K562 (cell line): Measurements from ENCODE around the gene ARRB2. TPM values are rescaled to one million over a fixed set of nuclear protein-coding genes. Genes with fewer than 3 reads are reported as not detected.

Experiments used
- ATAC-seq: fragments of 200-7000 bp; cut with Tn5 transposase; 3 replicates; pipeline ENCODE4 v1.9.1; 2020; ENCODE audit warnings: moderate library complexity
- BruUV-seq: library from RNA; stranded (reverse); fragments of 400-500 nt; replicated peaks from 2 replicates; lab custom pipeline; 2021; lab: Mats Ljungman, UMichigan
- CTCF ChIA-PET: fragments of 300-600 bp; formaldehyde crosslinking; extraction: SDS; loops from one replicate; lab custom pipeline; 2021; ENCODE audit warnings: low intra/inter-chr PET ratio; lab: Yijun Ruan, JAX
- POLR2A ChIA-PET: fragments of 300-600, 350-650 bp; sonication (Branson Sonifier 250); formaldehyde crosslinking; extraction: SDS; loops from one replicate; lab custom pipeline; 2021; ENCODE audit warnings: antibody characterized with exemption, inconsistent platforms; lab: Yijun Ruan, JAX
- DNase-seq, 4 experiments: peaks; one replicate each; pipeline versions ENCODE4 v3.0.0 to v3.0.0-alpha.2; 2011 to 2018; ENCODE audit warnings: low spot score in 3 of 4, mixed read lengths in 3 of 4; ENCODE audit errors: extremely low read depth in 1 of 4
- FAIRE-seq: peaks from 2 replicates; lab custom pipeline; 2011; peaks lifted over from hg19 to GRCh38; lab: Jason Lieb, UNC
- H2AFZ ChIP-seq: 2 replicates; pipeline ENCODE4 v1.6.0; 2011; ENCODE audit warnings: low read depth, low read length, control low read depth, inconsistent platforms
- H3K27ac ChIP-seq: fragments of 200-600 bp; 3 replicates; pipeline ENCODE4 v1.8.0; 2011; ENCODE audit warnings: low read depth, mild to moderate bottlenecking, control low read depth, inconsistent platforms, low read length, moderate library complexity, mixed read lengths; ENCODE audit errors: extremely low read depth
- H3K27me3 ChIP-seq, 2 experiments: fragments of 300-600 bp in 1 of 2; 2 replicates in 1 of 2; 3 replicates in 1 of 2; pipeline versions ENCODE4 v1.6.0 to v1.8.0; 2011; ENCODE audit warnings: inconsistent platforms in 2 of 2, low read length in 2 of 2, mild to moderate bottlenecking in 1 of 2, mixed read lengths in 1 of 2, moderate library complexity in 1 of 2; ENCODE audit not compliant: control insufficient read depth in 2 of 2, insufficient read depth in 2 of 2
- H3K36me3 ChIP-seq: fragments of 300-600 bp; 3 replicates; pipeline ENCODE4 v1.8.0; 2011; ENCODE audit warnings: mild to moderate bottlenecking, low read length, inconsistent platforms; ENCODE audit not compliant: control insufficient read depth, insufficient read depth
- H3K4me1 ChIP-seq, 2 experiments: fragments of 200-600 bp in 1 of 2; replicated peaks in 1 of 2; 2 replicates in 1 of 2; 3 replicates in 1 of 2; pipeline versions ENCODE4 v1.5.1 to v1.8.0; 2011; ENCODE audit warnings: inconsistent platforms in 2 of 2, low read length in 2 of 2, mild to moderate bottlenecking in 1 of 2, mixed read lengths in 1 of 2, moderate library complexity in 1 of 2; ENCODE audit not compliant: control insufficient read depth in 2 of 2, insufficient read depth in 2 of 2
- H3K4me2 ChIP-seq: 2 replicates; pipeline ENCODE4 v1.6.1; 2011; ENCODE audit warnings: low read length, control low read depth, inconsistent platforms, mixed read lengths; ENCODE audit not compliant: insufficient read depth
- H3K4me3 ChIP-seq: fragments of 200-600 bp; sonication (generic), shearing (Covaris generic); 2 replicates; pipeline ENCODE4 v1.5.1; 2016; ENCODE audit warnings: control low read depth, inconsistent platforms
- H3K79me2 ChIP-seq: fragments of 200-600 bp; 3 replicates; pipeline ENCODE4 v1.8.0; 2011; ENCODE audit warnings: low read length, inconsistent platforms; ENCODE audit not compliant: control insufficient read depth, insufficient read depth
- H3K9ac ChIP-seq, 2 experiments: 2 replicates each; pipeline versions ENCODE4 v1.6.0 to v1.6.1; 2011; ENCODE audit warnings: low read depth in 2 of 2, low read length in 2 of 2, control low read depth in 1 of 2, inconsistent platforms in 1 of 2, mild to moderate bottlenecking in 1 of 2, mixed read lengths in 1 of 2; ENCODE audit not compliant: insufficient read depth in 1 of 2
- H3K9me1 ChIP-seq: one replicate; pipeline ENCODE4 v1.6.0; 2011; ENCODE audit warnings: inconsistent platforms, mild to moderate bottlenecking, low read length, moderate library complexity; ENCODE audit not compliant: control insufficient read depth, insufficient read depth
- H3K9me3 ChIP-seq: replicated peaks from 2 replicates; pipeline ENCODE4 v1.5.1; 2011; ENCODE audit warnings: low read depth, low read length, inconsistent platforms; ENCODE audit not compliant: control insufficient read depth, insufficient read depth
- H4K20me1 ChIP-seq: replicated peaks from 2 replicates; pipeline ENCODE4 v1.6.1; 2011; ENCODE audit warnings: low read length, inconsistent platforms, mixed read lengths; ENCODE audit not compliant: control insufficient read depth, insufficient read depth
- ARID1B ChIP-seq: fragments of 450-650 bp; IDR thresholded peaks from 2 replicates; pipeline ENCODE4 v1.6.1; 2016; ENCODE audit warnings: antibody characterized with exemption, mild to moderate bottlenecking, inconsistent platforms
- ESRRA ChIP-seq: fragments of 450-650 bp; IDR thresholded peaks from 2 replicates; pipeline ENCODE4 v1.6.1; 2014; ENCODE audit warnings: low read depth, mild to moderate bottlenecking, moderate library complexity, borderline replicate concordance
- GATAD2B ChIP-seq: fragments of 450-650 bp; IDR thresholded peaks from 2 replicates; pipeline ENCODE4 v1.6.1; 2017; ENCODE audit warnings: mild to moderate bottlenecking, borderline replicate concordance
- KLF13 ChIP-seq: fragments of 450-650 bp; IDR thresholded peaks from 2 replicates; pipeline ENCODE4 v1.6.1; 2016; ENCODE audit warnings: missing genetic modification characterization, low read depth, mild to moderate bottlenecking, missing compliant biosample characterization, moderate library complexity, borderline replicate concordance
- MAFF ChIP-seq: IDR thresholded peaks from 2 replicates; pipeline ENCODE4 v1.6.1; 2012; ENCODE audit warnings: low read length, improper control_type of control experiment
- MAFG ChIP-seq: fragments of 450-650 bp; conservative IDR thresholded peaks from 2 replicates; pipeline ENCODE4 v1.6.1; 2016; ENCODE audit warnings: missing genetic modification characterization, missing compliant biosample characterization
- MBD2 ChIP-seq: sonication (generic); IDR thresholded peaks from 2 replicates; pipeline ENCODE4 v1.6.1; 2016; ENCODE audit warnings: low read depth, borderline replicate concordance
- MITF ChIP-seq: IDR thresholded peaks from 2 replicates; pipeline ENCODE4 v1.6.1; 2014; ENCODE audit warnings: antibody characterized with exemption
- NCOR1 ChIP-seq: fragments of 450-650 bp; IDR thresholded peaks from 2 replicates; pipeline ENCODE4 v1.6.1; 2016; ENCODE audit warnings: mild to moderate bottlenecking, moderate library complexity
- RBBP5 ChIP-seq: fragments of 200-600 bp; sonication (generic); IDR thresholded peaks from 2 replicates; pipeline ENCODE4 v1.6.1; 2012; ENCODE audit warnings: borderline replicate concordance, mild to moderate bottlenecking, low read length, control low read depth, inconsistent platforms; ENCODE audit not compliant: insufficient read depth, poor library complexity, severe bottlenecking
- SREBF2 ChIP-seq: sonication (generic); formaldehyde crosslinking; IDR thresholded peaks from 2 replicates; pipeline ENCODE4 v1.4.0; 2020; ENCODE audit warnings: mild to moderate bottlenecking, missing genetic modification reagents
- ZNF318 ChIP-seq, 2 experiments: fragments of 450-650 bp; IDR thresholded peaks; 2 replicates each; pipeline ENCODE4 v1.6.1; 2016; ENCODE audit warnings: mild to moderate bottlenecking in 2 of 2, borderline replicate concordance in 1 of 2, low read depth in 1 of 2, moderate library complexity in 1 of 2
- WGBS: fragments of 100-300 bp; shearing (Covaris generic); methylation state at CpG from one replicate; pipeline ENCODE4 v1.1.6; 2016; ENCODE audit warnings: low coverage, mixed read lengths; ENCODE audit not compliant: insufficient coverage; ENCODE audit errors: missing lambda C conversion rate; 5-methylcytosine and 5-hydroxymethylcytosine counted together
- in situ Hi-C: fragments of 300-500 bp; cut with MboI; formaldehyde crosslinking; loops from 4 replicates; pipeline ENCODE4 v1.15.0; 2018; ENCODE audit warnings: inconsistent platforms, mixed read lengths
- intact Hi-C: fragments of 100-400 bp; cut with micrococcal nuclease; formaldehyde crosslinking; loops from 2 replicates; pipeline ENCODE4 v1.14.2; 2022
- polyA plus RNA-seq, 8 experiments: library from polyadenylated mRNA; depleted of rRNA in 4 of 8; stranded (reverse) in 5 of 8; unstranded in 3 of 8; fragments of >200 nt; fragmentation: Nextera tagmentation in 2 of 8; fragmentation: Illumina TruSeq in 1 of 8; extraction: Ambion mirVana in 2 of 8; extraction: Trizol in 1 of 8; gene quantifications; 2 replicates each; pipeline versions ENCODE4 v1.2.1 to v1.2.3, GENCODE V29; 2011 to 2014; ENCODE audit warnings: inconsistent platforms in 1 of 8, missing spikeins in 1 of 8
- total RNA-seq, 7 experiments: library from RNA; depleted of rRNA in 6 of 7; stranded (reverse); fragments of >200 nt in 6 of 7; fragmentation: Illumina TruSeq in 2 of 7; extraction: Trizol in 2 of 7; gene quantifications; 2 replicates each; pipeline versions ENCODE4 v1.2.1 to v1.2.3, GENCODE V29; 2011 to 2021; ENCODE audit warnings: low replicate concordance in 1 of 7

The ARRB2 gene
- total and polyA plus RNA-seq, 9 of the 15 experiments (the other 6 are each of a cell fraction or from before 2014, with no cell fraction given), result 0.79 to 15.3 (median 8.8) TPM

GRCh38 chr17:4703330-4703691 is 7.1 kb upstream of the ARRB2 start:
- ChIA-PET POLR2A (interaction anchor here (0.6 to 1.4 kb wide), 5 partner anchors 13 to 86 kb away, joined by 3 to 5 read pairs (median 3); no protein-coding TSS in a partner anchor), CTCF (no interaction called here)
- Histone ChIP-seq H3K9me3 (no peaks in the 10 kb centered on the region), H3K79me2 (peaks cover 60% of the 10 kb centered on the region), H3K4me3 (peak overlapping the region; percentile 100), H3K9ac (peak overlapping the region; percentile 84 to 99), H4K20me1 (0 out of 2 replicates have a peak, but pooled peaks cover 5% of the 10 kb centered on the region), H3K4me2 (peak overlapping the region; percentile 87), H2AFZ (peak overlapping the region; percentile 95), H3K27ac (peak overlapping the region; percentile 86), H3K36me3 (peaks cover 21% of the 10 kb centered on the region; the same call in 2 of the 3 replicates), H3K9me1 (peaks cover 4% of the 10 kb centered on the region), H3K27me3 (no peaks in the 10 kb centered on the region), H3K4me1 (peaks cover 5 to 12% of the 10 kb centered on the region in 2 experiments; a peak in 3 of 5 replicates)
- intact Hi-C loops (loop anchor here (10.0 kb wide), 1 partner anchor 139 kb away; the partner anchor contains the start of gene GGT6), in situ Hi-C loops (no loop called here)
- no peak for DNase-seq
- no peak for FAIRE-seq
- WGBS, result 1% methylated on average over 15 of the region's 15 CpGs
- no peak for ATAC-seq
- no TSS peak for BruUV-seq
- TF ChIP-seq MITF, result no peak
- no peak for TF ChIP-seq RBBP5
- TF ChIP-seq NCOR1, result no peak
- TF ChIP-seq MAFF, result no peak
- TF ChIP-seq ZNF318 (IDR thresholded peaks at IDR 0.05; ENCODE audit: borderline replicate concordance in 1 of 2, low read depth in 1 of 2), result no peak
- TF ChIP-seq MAFG (tag), result no peak
- TF ChIP-seq GATAD2B, result no peak
- TF ChIP-seq ARID1B, result no peak
- no peak for TF ChIP-seq MBD2
- TF ChIP-seq ESRRA, result no peak
- TF ChIP-seq SREBF2, result no peak
- TF ChIP-seq KLF13 (tag), result no peak
